Omental fat pad (tissue), 4 donors: ENCODE measurements around the gene PRSS22. TPM values are rescaled to one million over a fixed set of nuclear protein-coding genes. Genes with fewer than 3 reads are reported as not detected.

Experiments used
- ATAC-seq: fragments of 150-250 bp; one replicate; pipeline ENCODE4 v1.9.1; 2016; ENCODE audit warnings: mild to moderate bottlenecking, moderate library complexity; ENCODE audit not compliant: low FRiP score
- DNase-seq: peaks from one replicate; pipeline ENCODE4 v3.0.0-alpha.2; 2019; ENCODE audit warnings: low spot score
- total RNA-seq, 4 donors: library from RNA; depleted of rRNA; stranded (reverse); fragments of >200 nt; gene quantifications; one replicate each; pipeline ENCODE4 v1.1.0, GENCODE V29; 2016
- TF ChIP-seq, protein P1 (sequence below), 3 donors: fragments of 450-650 bp; IDR thresholded peaks; one replicate each; pipeline ENCODE4 v1.5.1; 2016 to 2017; ENCODE audit warnings: antibody characterized with exemption in 3 of 3, mild to moderate bottlenecking in 3 of 3, moderate library complexity in 2 of 3

Gene PRSS22
- total RNA-seq, 4 donors from 2014 or later = not detected

DNA sequence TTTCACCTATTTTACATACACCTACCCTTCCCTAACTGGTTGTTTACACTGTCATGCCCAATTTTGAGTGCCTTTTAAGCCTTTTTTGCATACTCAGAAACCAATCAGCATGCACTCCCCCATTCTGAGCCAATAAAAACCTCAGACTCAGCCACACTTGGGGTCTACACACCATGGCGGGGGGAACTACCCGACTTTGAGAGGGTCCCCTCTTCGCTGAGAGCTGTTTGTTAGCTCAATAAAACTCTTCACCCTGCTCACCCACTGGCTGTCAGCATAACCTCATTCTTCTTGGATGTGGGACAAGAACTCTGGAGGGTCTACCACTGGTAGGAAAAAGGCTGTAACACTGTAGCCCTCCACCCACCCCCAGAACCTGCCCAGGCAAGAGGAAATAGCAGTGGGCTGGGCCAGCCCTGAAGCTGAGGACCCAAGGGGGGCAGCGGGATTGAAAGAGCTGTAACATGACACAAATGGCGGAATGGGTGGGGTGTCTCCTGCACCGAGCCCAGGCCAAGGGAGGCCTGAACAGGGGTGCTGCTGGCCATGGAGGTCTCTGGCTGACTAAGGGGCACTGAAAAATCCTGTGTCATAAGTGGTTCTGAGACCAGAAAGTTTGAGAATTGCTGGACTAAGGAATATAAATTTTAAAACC is 22.0 kb upstream of the PRSS22 start:
- TF ChIP-seq, protein P1, sequence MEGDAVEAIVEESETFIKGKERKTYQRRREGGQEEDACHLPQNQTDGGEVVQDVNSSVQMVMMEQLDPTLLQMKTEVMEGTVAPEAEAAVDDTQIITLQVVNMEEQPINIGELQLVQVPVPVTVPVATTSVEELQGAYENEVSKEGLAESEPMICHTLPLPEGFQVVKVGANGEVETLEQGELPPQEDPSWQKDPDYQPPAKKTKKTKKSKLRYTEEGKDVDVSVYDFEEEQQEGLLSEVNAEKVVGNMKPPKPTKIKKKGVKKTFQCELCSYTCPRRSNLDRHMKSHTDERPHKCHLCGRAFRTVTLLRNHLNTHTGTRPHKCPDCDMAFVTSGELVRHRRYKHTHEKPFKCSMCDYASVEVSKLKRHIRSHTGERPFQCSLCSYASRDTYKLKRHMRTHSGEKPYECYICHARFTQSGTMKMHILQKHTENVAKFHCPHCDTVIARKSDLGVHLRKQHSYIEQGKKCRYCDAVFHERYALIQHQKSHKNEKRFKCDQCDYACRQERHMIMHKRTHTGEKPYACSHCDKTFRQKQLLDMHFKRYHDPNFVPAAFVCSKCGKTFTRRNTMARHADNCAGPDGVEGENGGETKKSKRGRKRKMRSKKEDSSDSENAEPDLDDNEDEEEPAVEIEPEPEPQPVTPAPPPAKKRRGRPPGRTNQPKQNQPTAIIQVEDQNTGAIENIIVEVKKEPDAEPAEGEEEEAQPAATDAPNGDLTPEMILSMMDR (IDR thresholded peaks at IDR 0.05) = no peak
- ATAC-seq = no peak
- DNase-seq = no peak

DNA sequence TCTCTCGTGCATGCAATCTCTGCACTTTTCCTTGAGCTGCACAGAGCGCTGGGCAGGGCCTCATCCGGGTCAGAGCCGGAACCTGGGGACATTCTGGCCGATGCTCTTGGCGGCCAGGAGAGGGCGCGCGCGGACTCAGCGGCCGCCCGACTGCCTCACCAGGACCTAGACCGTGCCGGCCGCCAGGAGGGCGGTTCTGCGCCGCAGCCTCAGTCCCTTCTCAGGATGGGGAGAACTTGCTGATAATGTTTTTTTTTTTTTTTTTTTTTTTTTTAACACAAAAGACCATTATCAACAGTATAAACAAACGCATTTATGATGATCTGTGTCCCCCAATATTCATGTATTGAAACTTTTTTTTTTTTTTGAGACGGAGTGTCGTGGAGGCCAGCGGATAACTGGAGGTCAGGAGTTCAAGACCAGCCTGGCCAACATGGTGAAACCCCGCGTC is 17.0 kb upstream of the PRSS22 start:
- TF ChIP-seq, protein P1 (IDR thresholded peaks at IDR 0.05) = peak in 2 of 3 donors; percentile 73 to 84
- no peak for DNase-seq
- peak; percentile 97 for ATAC-seq

DNA sequence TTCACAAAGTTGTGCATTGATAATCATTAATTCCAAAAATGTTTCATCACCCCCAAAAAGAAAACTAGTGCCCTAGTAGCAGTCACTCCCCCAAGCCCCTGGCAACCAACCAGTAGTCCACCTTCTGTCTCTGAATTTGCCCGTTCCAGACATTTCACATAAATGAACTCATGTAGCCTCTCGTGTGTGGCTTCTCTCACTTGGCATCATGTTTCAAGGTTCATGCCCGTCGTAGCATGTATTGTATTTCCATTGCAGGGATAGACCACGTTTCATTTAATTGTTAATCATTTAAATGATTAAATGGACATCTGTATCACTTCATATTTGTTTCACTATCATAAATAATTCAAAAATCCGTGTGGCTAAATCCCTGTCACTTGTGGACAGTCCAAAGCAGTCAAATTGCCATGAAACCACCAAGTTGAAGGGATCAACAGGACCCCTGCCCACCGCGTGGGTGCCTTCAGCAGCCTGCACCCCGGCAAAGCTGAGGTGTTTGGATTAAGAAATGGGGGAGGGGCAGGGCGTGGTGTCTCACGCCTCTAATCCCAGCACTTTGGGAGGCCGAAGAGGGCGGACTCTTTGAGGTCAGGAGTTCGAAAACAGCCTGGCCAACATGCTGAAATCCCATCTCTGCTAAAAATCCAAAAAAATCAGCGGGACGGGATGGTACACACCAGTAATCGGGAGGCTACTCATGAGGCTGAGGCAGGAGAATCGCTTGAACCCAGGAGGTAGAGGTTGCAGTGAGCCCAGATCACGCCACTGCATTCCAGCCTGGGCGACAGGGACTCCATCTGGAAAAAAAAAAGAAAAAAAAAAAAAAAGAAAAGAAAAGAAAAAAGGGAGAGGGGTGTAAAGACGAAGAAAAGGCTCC is 16.3 kb upstream of the PRSS22 start:
- DNase-seq = no peak
- ATAC-seq = no peak
- TF ChIP-seq, protein P1 (IDR thresholded peaks at IDR 0.05) = no peak

DNA sequence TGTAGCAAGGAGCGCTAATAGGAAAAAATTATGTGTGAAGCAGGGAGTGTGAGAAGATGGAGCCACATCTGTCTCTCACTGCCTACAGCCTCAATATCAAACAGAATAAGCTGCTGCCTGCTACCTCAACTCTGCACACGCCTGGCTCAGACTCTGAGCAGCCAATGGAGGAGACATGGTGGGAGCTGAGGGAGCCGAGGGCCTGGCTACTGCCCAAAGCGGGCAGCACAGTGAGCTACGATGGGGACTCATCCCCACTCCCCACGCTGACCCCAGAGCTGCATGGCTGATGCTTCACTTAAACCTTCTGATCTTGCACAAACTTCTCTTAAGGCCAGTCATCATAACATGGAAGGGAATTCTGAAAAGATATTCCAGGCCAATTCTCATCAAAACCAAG is 14.0 kb upstream of the PRSS22 start:
- TF ChIP-seq, protein P1 (IDR thresholded peaks at IDR 0.05) = no peak
- DNase-seq (no peak), ATAC-seq (no peak)

DNA sequence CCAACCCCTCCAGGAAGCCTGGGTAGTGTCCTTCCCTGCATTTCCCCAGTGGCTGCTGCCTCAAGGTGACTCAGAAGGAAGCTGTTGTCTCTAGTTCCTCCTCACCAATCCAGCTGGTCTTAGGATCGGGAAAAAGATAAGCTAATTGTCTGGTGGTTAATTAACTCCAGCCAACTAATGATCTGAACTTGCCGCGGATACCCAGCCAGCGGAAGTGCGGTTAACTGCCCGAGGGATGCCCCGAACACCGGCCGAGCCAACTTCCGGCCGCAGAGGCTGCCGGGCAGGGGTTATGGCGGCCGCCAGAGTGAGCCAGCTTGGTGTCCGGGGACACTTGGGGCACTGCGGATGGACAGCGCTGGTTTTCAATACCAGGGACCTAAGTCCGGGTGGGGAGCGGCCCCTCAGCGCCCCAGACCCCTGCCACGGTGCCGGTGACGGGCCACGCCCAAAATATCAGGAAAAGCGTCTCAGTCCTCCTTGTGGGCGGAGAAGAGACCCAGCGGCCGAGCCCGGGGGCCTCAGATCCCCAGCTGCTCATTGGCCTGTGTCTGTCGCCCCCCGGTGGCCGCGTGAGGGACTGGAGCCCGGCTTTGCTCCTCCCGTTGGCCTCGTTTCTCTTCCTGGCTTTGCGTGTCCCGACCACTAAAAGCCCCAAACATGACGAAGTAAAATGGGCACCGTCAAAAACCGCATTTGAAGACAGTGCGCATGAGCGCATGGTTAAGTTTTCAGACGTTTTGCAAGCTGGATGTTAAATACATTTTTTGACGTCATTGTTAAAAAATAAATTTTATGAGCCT is 10.2 kb upstream of the PRSS22 start:
- ATAC-seq = peak; percentile 97
- TF ChIP-seq, protein P1 (IDR thresholded peaks at IDR 0.05) = peak in 2 of 3 donors; percentile 67 to 92
- peak; percentile 97 for DNase-seq

DNA sequence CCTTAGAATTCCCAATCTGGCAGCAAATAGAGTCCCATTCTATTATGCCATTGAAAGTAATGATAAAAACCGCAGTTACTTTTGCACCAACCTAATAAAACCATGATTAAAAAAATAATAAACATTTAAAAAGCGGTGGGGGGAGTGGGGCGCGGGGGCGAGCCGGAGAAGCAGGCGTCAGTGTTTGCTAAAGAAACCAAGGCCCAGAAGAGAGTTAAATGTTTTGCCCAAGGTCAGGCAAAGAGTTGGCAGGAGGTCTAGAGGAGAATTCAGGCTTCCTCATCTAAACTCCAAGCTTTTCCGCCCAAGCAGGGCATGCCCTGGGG is 9.7 kb upstream of the PRSS22 start:
- DNase-seq = no peak
- TF ChIP-seq, protein P1 (IDR thresholded peaks at IDR 0.05) = no peak
- no peak for ATAC-seq
